Body of pancreas (tissue), 4 donors: ENCODE results near the gene RALGPS2. TPM values are rescaled to one million over a fixed set of nuclear protein-coding genes. Genes with fewer than 3 reads are reported as not detected.
"Not testable (repeated sequence)": the region's sequence is repeated elsewhere in the genome, so short reads cannot be mapped to it uniquely, and the experiment has no call there.

Source experiments
- ATAC-seq: fragments of 150-250 bp; one replicate; pipeline ENCODE4 v1.9.1; 2016
- DNase-seq, 4 donors: peaks; one replicate each; pipeline ENCODE4 v3.0.0-alpha.2; 2019
- H3K27ac ChIP-seq, 4 donors: fragments of 200-600 bp; sonication (generic); 1 replicate in 3 of 4; 2 replicates in 1 of 4; pipeline versions ENCODE4 v1.5.1 to v1.6.1; 2016 to 2019; ENCODE audit warnings: mild to moderate bottlenecking in 1 of 4, mixed read lengths in 1 of 4, moderate library complexity in 1 of 4
- H3K27me3 ChIP-seq, 2 donors: fragments of 200-600 bp; sonication (generic); one replicate each; pipeline ENCODE4 v1.6.0; 2016; ENCODE audit warnings: mild to moderate bottlenecking in 1 of 2
- H3K36me3 ChIP-seq, 2 donors: fragments of 200-600 bp; sonication (generic); replicated peaks in 1 of 2; 2 replicates each; pipeline ENCODE4 v1.5.1; 2016; ENCODE audit warnings: low read depth in 2 of 2; ENCODE audit not compliant: insufficient read depth in 1 of 2
- H3K4me1 ChIP-seq: fragments of 200-600 bp; sonication (generic); one replicate; pipeline ENCODE4 v1.6.0; 2016
- H3K4me3 ChIP-seq, 2 donors: fragments of 200-600 bp; sonication (generic); 1 replicate in 1 of 2; 2 replicates in 1 of 2; pipeline ENCODE4 v1.5.1; 2016 to 2019
- H3K9me3 ChIP-seq, 3 donors: fragments of 200-600 bp; sonication (generic); 1 replicate in 2 of 3; 2 replicates in 1 of 3; pipeline ENCODE4 v1.5.1; 2016
- POLR2A ChIP-seq, 3 donors: fragments of 450-650 bp; IDR thresholded peaks; one replicate each; pipeline ENCODE4 v1.6.1; 2016; ENCODE audit warnings: antibody characterized with exemption in 3 of 3, mild to moderate bottlenecking in 2 of 3
- WGBS, 2 donors: methylation state at CpG; one replicate each; pipeline ENCODE4 v1.1.5; 2017; 5-methylcytosine and 5-hydroxymethylcytosine counted together
- intact Hi-C: fragments of 100-400 bp; cut with DNase I; formaldehyde crosslinking; loops from one replicate; pipeline ENCODE4 v1.15.1; 2023
- total RNA-seq, 2 donors: library from RNA; depleted of rRNA; stranded (reverse); fragments of >200 nt; gene quantifications; one replicate each; pipeline ENCODE4 v1.1.0, GENCODE V29; 2016
- TF ChIP-seq, protein P1 (sequence below), 7 experiments: fragments of 450-650 bp in 4 of 7; fragments of 200-600 bp in 3 of 7; sonication (generic) in 3 of 7; IDR thresholded peaks; one replicate each; pipeline ENCODE4 v1.5.1; 2016 to 2019; ENCODE audit warnings: antibody characterized with exemption in 7 of 7

Gene RALGPS2
- total RNA-seq, 2 donors from 2014 or later, result 9.1 to 10.9 TPM

DNA sequence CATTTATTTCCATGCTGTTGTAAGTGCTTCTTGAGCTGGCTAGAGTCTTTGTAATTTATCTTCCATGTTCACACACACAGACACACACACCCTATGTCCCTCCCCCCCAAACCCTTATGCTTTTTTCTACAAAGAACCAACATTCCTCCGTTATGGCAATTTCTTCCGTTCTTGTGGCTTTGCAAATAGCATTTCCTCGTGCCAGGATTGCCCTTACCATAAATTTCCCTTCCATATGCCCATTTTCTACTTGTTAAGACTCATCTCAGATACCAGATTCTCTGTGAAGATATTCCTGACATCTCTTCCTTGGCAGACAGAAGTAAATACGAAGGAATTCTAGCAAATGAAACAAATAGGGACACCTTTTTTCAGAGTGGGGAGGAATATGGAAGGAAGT is 26.0 kb downstream of the RALGPS2 start:
- TF ChIP-seq, protein P1, sequence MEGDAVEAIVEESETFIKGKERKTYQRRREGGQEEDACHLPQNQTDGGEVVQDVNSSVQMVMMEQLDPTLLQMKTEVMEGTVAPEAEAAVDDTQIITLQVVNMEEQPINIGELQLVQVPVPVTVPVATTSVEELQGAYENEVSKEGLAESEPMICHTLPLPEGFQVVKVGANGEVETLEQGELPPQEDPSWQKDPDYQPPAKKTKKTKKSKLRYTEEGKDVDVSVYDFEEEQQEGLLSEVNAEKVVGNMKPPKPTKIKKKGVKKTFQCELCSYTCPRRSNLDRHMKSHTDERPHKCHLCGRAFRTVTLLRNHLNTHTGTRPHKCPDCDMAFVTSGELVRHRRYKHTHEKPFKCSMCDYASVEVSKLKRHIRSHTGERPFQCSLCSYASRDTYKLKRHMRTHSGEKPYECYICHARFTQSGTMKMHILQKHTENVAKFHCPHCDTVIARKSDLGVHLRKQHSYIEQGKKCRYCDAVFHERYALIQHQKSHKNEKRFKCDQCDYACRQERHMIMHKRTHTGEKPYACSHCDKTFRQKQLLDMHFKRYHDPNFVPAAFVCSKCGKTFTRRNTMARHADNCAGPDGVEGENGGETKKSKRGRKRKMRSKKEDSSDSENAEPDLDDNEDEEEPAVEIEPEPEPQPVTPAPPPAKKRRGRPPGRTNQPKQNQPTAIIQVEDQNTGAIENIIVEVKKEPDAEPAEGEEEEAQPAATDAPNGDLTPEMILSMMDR (IDR thresholded peaks at IDR 0.05), result no peak
- TF ChIP-seq POLR2A (IDR thresholded peaks at IDR 0.05), result no peak
- Histone ChIP-seq H3K36me3 (no peaks in the 10 kb centered on the region), H3K4me1 (no peaks in the 10 kb centered on the region), H3K27me3 (no peaks in the 10 kb centered on the region), H3K9me3 (no peaks in the 10 kb centered on the region), H3K4me3 (no peak overlapping the region), H3K27ac (no peak overlapping the region)
- ATAC-seq (no peak), DNase-seq (no peak)
- intact Hi-C loops, result loop anchor here (5.0 kb wide), 1 partner anchor 209 kb away; no protein-coding TSS in a partner anchor
- WGBS, 2 donors, result 73 to 75% methylated on average over 4 of the region's 4 CpGs

DNA sequence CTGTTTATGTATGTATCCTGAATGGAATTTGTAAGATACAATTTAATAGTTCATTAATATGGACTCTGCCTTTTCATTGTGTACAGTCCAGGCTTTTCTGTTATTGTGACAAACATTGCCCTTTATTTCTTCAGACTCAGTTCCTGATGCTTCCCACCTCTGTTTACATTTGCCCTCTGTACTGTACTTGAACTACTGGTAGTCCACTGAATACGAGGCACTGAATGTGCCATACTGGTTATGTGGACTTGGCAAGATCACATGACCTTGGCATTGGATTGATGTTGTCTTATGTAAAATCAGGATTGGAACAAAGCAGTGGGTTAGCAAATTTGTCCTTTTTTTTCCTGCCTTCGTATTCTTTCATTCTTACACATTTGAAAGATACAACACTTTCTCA is 27.8 kb downstream of the RALGPS2 start:
- no peak overlapping the region for H3K27ac ChIP-seq
- TF ChIP-seq, protein P1 (IDR thresholded peaks at IDR 0.05), result no peak
- no peak for TF ChIP-seq POLR2A (IDR thresholded peaks at IDR 0.05)
- H3K4me3 ChIP-seq, result no peak overlapping the region
- H3K27me3 ChIP-seq, result no peaks in the 10 kb centered on the region
- no peaks in the 10 kb centered on the region for H3K4me1 ChIP-seq
- DNase-seq (no peak), ATAC-seq (no peak)
- WGBS, 2 donors, result 14 to 27% methylated on average over 2 of the region's 2 CpGs
- no peaks in the 10 kb centered on the region for H3K36me3 ChIP-seq
- intact Hi-C loops, result loop anchor here (5.0 kb wide), 1 partner anchor 211 kb away; no protein-coding TSS in a partner anchor
- no peaks in the 10 kb centered on the region for H3K9me3 ChIP-seq

- not testable (repeated sequence) for H3K27me3 ChIP-seq, H3K4me1 ChIP-seq, DNase-seq, H3K27ac ChIP-seq, H3K9me3 ChIP-seq, H3K36me3 ChIP-seq, ATAC-seq, H3K4me3 ChIP-seq
- intact Hi-C loops, result loop anchor here (5.0 kb wide), 1 partner anchor 212 kb away; no protein-coding TSS in a partner anchor
- 80 to 87% methylated on average over 3 of the region's 3 CpGs for WGBS, 2 donors
Measured at GRCh38 chr1:178754655-178755256, 29.7 kb downstream of the RALGPS2 start.

- no peak for TF ChIP-seq POLR2A (IDR thresholded peaks at IDR 0.05)
- TF ChIP-seq, protein P1 (IDR thresholded peaks at IDR 0.05), result peak in 6 of 7 experiments; percentile 27 to 48 (median 38)
- no peaks in the 10 kb centered on the region for H3K27me3 ChIP-seq
- DNase-seq (no peak), ATAC-seq (peak; percentile 40)
- H3K4me1 ChIP-seq, result no peaks in the 10 kb centered on the region
- no peak overlapping the region for H3K4me3 ChIP-seq
- no peak overlapping the region for H3K27ac ChIP-seq
- H3K36me3 ChIP-seq, result no peaks in the 10 kb centered on the region
- peaks cover 0 to 18% (median 0%) of the 10 kb centered on the region in 3 donors for H3K9me3 ChIP-seq
- intact Hi-C loops, result no loop called here
- 53 to 57% methylated on average over 4 of the region's 4 CpGs for WGBS, 2 donors
Measured at GRCh38 chr1:178768423-178768822, 43.4 kb downstream of the RALGPS2 start.

DNA sequence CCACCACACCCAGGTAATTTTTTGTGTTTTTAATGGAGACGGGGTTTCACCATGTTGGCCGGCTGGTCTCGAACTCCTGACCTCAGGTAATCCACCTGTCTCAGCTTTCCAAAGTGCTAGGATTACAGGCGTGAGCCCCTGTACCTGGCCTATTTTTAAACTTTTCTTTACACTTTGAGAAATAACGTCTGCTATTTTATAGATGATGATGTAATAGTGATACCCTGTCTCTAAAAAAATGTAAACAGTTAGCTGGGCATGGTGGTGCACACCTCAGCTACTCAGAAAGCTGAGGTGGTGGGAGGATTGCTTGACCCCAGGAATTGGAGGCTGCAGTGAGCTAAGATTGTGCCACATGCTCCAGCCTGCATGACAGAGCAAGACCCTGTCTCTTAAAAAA is 47.9 kb downstream of the RALGPS2 start:
- intact Hi-C loops, result loop anchor here (5.0 kb wide), 1 partner anchor 234 kb away; no protein-coding TSS in a partner anchor
- WGBS, 2 donors, result 82 to 85% methylated on average over 5 of the region's 5 CpGs

More for the DNA sequence above, 47.9 kb downstream of the RALGPS2 start:
- no peak for TF ChIP-seq POLR2A (IDR thresholded peaks at IDR 0.05)
- TF ChIP-seq, protein P1 (IDR thresholded peaks at IDR 0.05), result no peak
- H3K36me3 ChIP-seq, result no peaks in the 10 kb centered on the region
- no peak overlapping the region for H3K27ac ChIP-seq
- H3K27me3 ChIP-seq, result no peaks in the 10 kb centered on the region
- peaks cover 0 to 9% (median 3%) of the 10 kb centered on the region in 3 donors for H3K9me3 ChIP-seq
- ATAC-seq (no peak), DNase-seq (no peak)
- H3K4me1 ChIP-seq, result no peaks in the 10 kb centered on the region
- no peak overlapping the region for H3K4me3 ChIP-seq
